Measurements from ENCODE around the gene LYSET. TPM values are rescaled to one million over a fixed set of nuclear protein-coding genes. Genes with fewer than 3 reads are reported as not detected.

The LYSET gene
- total and polyA plus RNA-seq, 12 donors, result 19.5 to 29.7 (median 24.8) TPM

DNA sequence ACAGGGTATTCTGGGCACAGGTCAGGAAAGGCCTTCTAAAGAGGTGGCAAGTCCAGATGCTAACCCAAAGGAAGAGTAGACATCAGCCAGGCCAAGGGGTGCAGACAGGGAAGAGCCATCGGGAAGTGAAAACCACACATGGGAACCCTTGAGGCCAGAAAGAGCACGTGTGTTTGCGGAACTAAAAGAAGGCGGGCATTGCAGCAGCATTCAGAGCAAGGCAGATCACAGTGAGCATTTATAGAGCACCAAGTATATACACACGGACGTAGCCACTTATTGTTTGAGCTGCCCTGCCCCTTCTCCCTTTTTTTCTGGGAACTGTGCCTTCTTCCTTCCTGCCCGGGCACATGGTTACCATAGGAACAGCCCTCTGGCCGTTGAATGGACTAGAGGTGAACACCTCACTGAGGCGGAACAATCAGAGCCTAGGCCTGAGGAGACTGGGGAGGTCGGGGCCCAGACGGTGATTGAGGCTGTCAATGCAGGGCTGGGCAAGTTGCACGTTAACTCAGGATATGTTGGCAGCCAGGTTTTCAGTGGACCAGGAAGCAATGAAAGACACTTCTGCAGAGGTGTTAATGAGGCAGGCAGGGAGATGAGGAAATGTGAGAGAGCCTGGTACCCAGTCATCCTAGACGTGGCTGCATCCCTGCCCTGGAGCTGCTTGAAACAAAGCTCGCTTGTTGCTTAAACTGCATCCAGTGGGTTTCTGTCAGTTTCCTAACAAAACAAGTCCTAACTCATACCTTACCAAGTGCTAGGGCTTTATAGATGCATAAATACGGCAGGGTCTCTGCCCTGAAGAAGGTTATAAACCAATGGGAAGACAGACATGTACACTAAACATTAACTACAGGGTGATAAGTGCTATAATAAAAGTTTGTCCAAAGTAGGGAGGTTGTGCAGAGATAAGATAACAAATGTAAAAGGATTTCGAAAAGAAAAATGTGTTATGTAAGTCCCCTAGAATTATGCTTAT, 34.6 kb upstream of the LYSET start:
- intact Hi-C loops (cut with DNase I), result no loop called here
- DNase-seq, result no peak
- Histone ChIP-seq H3K4me1 (peaks cover 0 to 13% (median 0%) of the 10 kb centered on the region in 9 donors), H3K36me3 (no peaks in the 10 kb centered on the region), H3K9me3 (no peaks in the 10 kb centered on the region), H3K4me3 (no peak overlapping the region), H3K27ac (no peak overlapping the region), H3K27me3 (no peaks in the 10 kb centered on the region)
- TF ChIP-seq CTCF (IDR thresholded peaks at IDR 0.05), result no peak
- peak in 2 of 8 donors; percentile 25 to 42 for ATAC-seq
- WGBS, 2 donors, result 48 to 55% methylated on average over 16 of the region's 16 CpGs

- TF ChIP-seq CTCF (IDR thresholded peaks at IDR 0.05), result no peak
- H3K4me1 ChIP-seq, result peaks cover 0 to 13% (median 0%) of the 10 kb centered on the region in 9 donors
- H3K27ac ChIP-seq, result no peak overlapping the region
- H3K36me3 ChIP-seq, result no peaks in the 10 kb centered on the region
- WGBS, 2 donors, result 81 to 86% methylated on average over 7 of the region's 7 CpGs
- ATAC-seq (no peak), DNase-seq (no peak)
- intact Hi-C loops (cut with DNase I), result no loop called here
- H3K9me3 ChIP-seq, result no peaks in the 10 kb centered on the region
- H3K4me3 ChIP-seq, result no peak overlapping the region
- no peaks in the 10 kb centered on the region for H3K27me3 ChIP-seq
These were observed 32.0 kb upstream of the LYSET start for GRCh38 chr14:93153121-93153520.

DNA sequence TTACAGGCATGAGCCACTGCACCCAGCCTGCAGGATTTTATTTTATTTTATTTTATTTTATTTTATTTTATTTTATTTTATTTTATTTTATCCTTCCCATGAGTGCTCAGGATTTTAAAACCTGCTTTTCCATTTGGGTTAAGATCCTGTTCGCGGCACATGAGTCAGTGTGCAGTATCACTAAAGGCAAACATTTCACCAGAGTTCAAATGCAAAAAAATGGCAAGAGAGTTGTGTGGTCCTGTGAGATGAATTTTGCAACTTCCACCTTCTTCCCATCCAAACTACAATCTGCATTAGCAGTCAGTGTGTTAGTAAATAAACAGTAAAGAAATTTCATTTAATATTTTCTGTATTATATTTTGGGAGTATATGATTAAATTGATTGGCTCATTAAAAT, 29.4 kb upstream of the LYSET start:
- no peak overlapping the region for H3K27ac ChIP-seq
- intact Hi-C loops (cut with DNase I), result no loop called here
- WGBS, 2 donors, result 78 to 87% methylated on average over 2 of the region's 2 CpGs

More for the DNA sequence above, 29.4 kb upstream of the LYSET start:
- no peak overlapping the region for H3K4me3 ChIP-seq
- H3K27me3 ChIP-seq, result no peaks in the 10 kb centered on the region
- no peaks in the 10 kb centered on the region for H3K9me3 ChIP-seq
- TF ChIP-seq CTCF (IDR thresholded peaks at IDR 0.05), result no peak
- ATAC-seq (no peak), DNase-seq (no peak)
- no peaks in the 10 kb centered on the region for H3K36me3 ChIP-seq
- peaks cover 0 to 5% (median 0%) of the 10 kb centered on the region in 9 donors for H3K4me1 ChIP-seq

Measured in heart right ventricle (tissue), 16 donors.